Left cardiac atrium (tissue), 4 donors: ENCODE measurements around the gene SLF2. TPM values are rescaled to one million over a fixed set of nuclear protein-coding genes. Genes with fewer than 3 reads are reported as not detected.
"Not testable (repeated sequence)": the region's sequence is repeated elsewhere in the genome, so short reads cannot be mapped to it uniquely, and the experiment has no call there.

Source experiments
- ATAC-seq, 2 donors: fragments of 200-7000 bp; cut with Tn5 transposase; one replicate each; pipeline ENCODE4 v1.9.1; 2020; ENCODE audit warnings: mild to moderate bottlenecking in 2 of 2, moderate library complexity in 2 of 2
- DNase-seq: peaks from one replicate; pipeline ENCODE4 v3.0.0-alpha.2; 2020
- intact Hi-C, 2 donors: fragments of 100-400 bp; cut with DNase I; formaldehyde crosslinking; loops; one replicate each; pipeline versions ENCODE4 v1.14.1 to v1.15.1; 2022 to 2023
- total RNA-seq, 2 donors: library from RNA; stranded (reverse); fragmentation: NEBNext Ultra II Directional; extraction: Animal tissue kit (Norgen Biotek cat#: 25700); gene quantifications; one replicate each; pipeline ENCODE4 v1.2.1, GENCODE V29; 2021
- donor health status: DM: no; HTN: yes; CAD: no.
- donor health status: DM: no; HTN: yes; CAD: no; lungs with severe emphysema.
- donor health status: DM: yes; HTN: yes; CAD: no.
- donor health status: Dilated cardiomyopathy.

Gene SLF2
- total RNA-seq, 2 donors from 2014 or later, result 18.0 to 19.3 TPM

GRCh38 chr10:100877461-100877850, 35.3 kb upstream of the SLF2 start:
- intact Hi-C loops, result loop anchor here (5.0 to 10.0 kb wide), 3 partner anchors 433 to 543 kb away; partner anchors contain the start of gene PKD2L1 (in 1 of the 2)
- no peak for ATAC-seq
- no peak for DNase-seq

GRCh38 chr10:100878291-100878910, 34.4 kb upstream of the SLF2 start:
- intact Hi-C loops, result loop anchor here (2.0 to 10.0 kb wide), 4 partner anchors 318 to 544 kb away; partner anchors contain the start of gene PKD2L1 (in 1 of the 2)
- DNase-seq (peak; percentile 47), ATAC-seq (peak; percentile 81 to 82)

GRCh38 chr10:100879741-100880360, 32.9 kb upstream of the SLF2 start:
- no peak for ATAC-seq
- DNase-seq, result no peak
- intact Hi-C loops, result loop anchor here (2.0 to 10.0 kb wide), 5 partner anchors 315 to 545 kb away; partner anchors contain the start of gene PKD2L1 (in 1 of the 2)

GRCh38 chr10:100881556-100882213, 31.1 kb upstream of the SLF2 start:
- intact Hi-C loops, result loop anchor here in 1 of 2 donors (10.0 kb wide), 1 partner anchor 317 kb away; no protein-coding TSS in a partner anchor
- DNase-seq, result no peak
- ATAC-seq, result no peak

GRCh38 chr10:100882252-100882651, 30.5 kb upstream of the SLF2 start:
- DNase-seq (no peak), ATAC-seq (no peak)
- intact Hi-C loops, result loop anchor here in 1 of 2 donors (10.0 kb wide), 1 partner anchor 317 kb away; no protein-coding TSS in a partner anchor

- intact Hi-C loops, result loop anchor here in 1 of 2 donors (10.0 kb wide), 1 partner anchor 318 kb away; no protein-coding TSS in a partner anchor
- DNase-seq, result peak; percentile 34
- peak; percentile 45 to 50 for ATAC-seq
Measured at GRCh38 chr10:100882671-100883311, 30.0 kb upstream of the SLF2 start.

GRCh38 chr10:100883312-100883821, 29.4 kb upstream of the SLF2 start:
- DNase-seq (no peak), ATAC-seq (no peak)
- intact Hi-C loops, result loop anchor here in 1 of 2 donors (10.0 kb wide), 1 partner anchor 319 kb away; no protein-coding TSS in a partner anchor

GRCh38 chr10:100885611-100886010, 27.2 kb upstream of the SLF2 start:
- not testable (repeated sequence) for DNase-seq, ATAC-seq
- intact Hi-C loops, result loop anchor here in 1 of 2 donors (10.0 kb wide), 1 partner anchor 321 kb away; no protein-coding TSS in a partner anchor

- intact Hi-C loops, result loop anchor here in 1 of 2 donors (10.0 kb wide), 1 partner anchor 321 kb away; no protein-coding TSS in a partner anchor
- ATAC-seq (no peak), DNase-seq (no peak)
Measured at GRCh38 chr10:100886091-100886490, 26.7 kb upstream of the SLF2 start.

- intact Hi-C loops, result loop anchor here in 1 of 2 donors (10.0 kb wide), 1 partner anchor 322 kb away; no protein-coding TSS in a partner anchor
- no peak for DNase-seq
- no peak for ATAC-seq
Measured at GRCh38 chr10:100886521-100886920, 26.2 kb upstream of the SLF2 start.

- ATAC-seq (peak; percentile 56 to 65), DNase-seq (no peak)
- intact Hi-C loops, result loop anchor here in 1 of 2 donors (10.0 kb wide), 1 partner anchor 322 kb away; no protein-coding TSS in a partner anchor
Measured at GRCh38 chr10:100886963-100887362, 25.8 kb upstream of the SLF2 start.

- DNase-seq, result no peak
- ATAC-seq, result no peak
- intact Hi-C loops, result loop anchor here in 1 of 2 donors (10.0 kb wide), 1 partner anchor 323 kb away; no protein-coding TSS in a partner anchor
Measured at GRCh38 chr10:100887761-100888296, 24.9 kb upstream of the SLF2 start.

GRCh38 chr10:100888957-100889356, 23.8 kb upstream of the SLF2 start:
- ATAC-seq (no peak), DNase-seq (no peak)
- intact Hi-C loops, result loop anchor here in 1 of 2 donors (10.0 kb wide), 1 partner anchor 324 kb away; no protein-coding TSS in a partner anchor

GRCh38 chr10:100889546-100889945, 23.2 kb upstream of the SLF2 start:
- DNase-seq (no peak), ATAC-seq (no peak)
- intact Hi-C loops, result loop anchor here in 1 of 2 donors (10.0 kb wide), 1 partner anchor 325 kb away; no protein-coding TSS in a partner anchor

GRCh38 chr10:100890141-100890672, 22.6 kb upstream of the SLF2 start:
- DNase-seq, result no peak
- ATAC-seq, result no peak
- intact Hi-C loops, result no loop called here

- DNase-seq (no peak), ATAC-seq (peak; percentile 62 to 68)
- intact Hi-C loops, result no loop called here
Measured at GRCh38 chr10:100890673-100891317, 22.0 kb upstream of the SLF2 start.

- no peak for ATAC-seq
- intact Hi-C loops, result no loop called here
Measured at GRCh38 chr10:100894033-100894432, 18.7 kb upstream of the SLF2 start.

More at GRCh38 chr10:100894033-100894432, 18.7 kb upstream of the SLF2 start:
- no peak for DNase-seq
